Activated T-helper 9 cell treated with anti-CD3 and anti-CD28 coated beads, Interleukin-2, amount 50 U/mL, for 16 hours (primary cell): ENCODE results near the gene FRMD5.
A peak's percentile ranks its signal among the peaks of the same experiment; 100 is the strongest.

Source experiments
- DNase-seq: peaks from one replicate; pipeline ENCODE4 v3.0.0-alpha.2; 2020; ENCODE audit warnings: low read depth

FRMD5 gene

DNA sequence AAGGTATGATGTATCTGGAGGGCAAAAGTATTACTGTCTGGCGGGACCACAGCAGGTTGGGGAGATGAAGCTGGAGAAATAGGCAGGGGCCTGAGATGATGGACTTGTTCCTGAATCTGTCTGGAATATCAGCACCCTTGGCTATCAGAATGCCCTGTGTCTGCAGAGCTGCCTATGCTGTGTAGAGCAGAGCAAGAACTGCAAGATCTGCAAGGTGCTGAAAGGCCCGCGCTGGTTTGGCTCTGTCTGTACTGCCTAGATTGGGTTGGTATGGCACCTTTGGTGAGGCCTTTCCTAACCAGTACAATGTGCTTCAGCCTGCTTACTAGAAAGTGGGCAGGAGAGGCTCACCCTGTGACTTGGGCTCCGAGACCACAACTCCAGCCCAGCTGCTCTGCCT lies 271.5 kb downstream of the FRMD5 start:
- DNase-seq = no peak

DNA sequence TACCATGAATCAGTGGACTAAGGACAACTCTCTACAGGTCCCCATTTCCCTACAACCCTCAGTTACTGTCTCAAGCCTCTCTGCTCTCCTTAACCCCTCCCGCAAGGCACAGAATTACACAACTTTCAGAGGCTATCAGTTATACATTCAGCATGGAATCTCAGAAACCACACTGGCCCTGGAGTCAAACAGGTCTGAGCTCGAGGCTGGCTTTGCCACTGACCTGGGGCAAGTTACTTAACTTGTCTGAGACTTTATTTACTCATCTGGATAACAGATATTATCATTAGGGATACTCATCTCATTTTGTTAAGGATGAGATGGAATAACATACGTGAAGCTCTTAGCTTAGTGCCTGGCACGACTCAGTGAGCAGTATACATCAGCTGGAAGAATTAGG lies 273.1 kb downstream of the FRMD5 start:
- DNase-seq = no peak

DNA sequence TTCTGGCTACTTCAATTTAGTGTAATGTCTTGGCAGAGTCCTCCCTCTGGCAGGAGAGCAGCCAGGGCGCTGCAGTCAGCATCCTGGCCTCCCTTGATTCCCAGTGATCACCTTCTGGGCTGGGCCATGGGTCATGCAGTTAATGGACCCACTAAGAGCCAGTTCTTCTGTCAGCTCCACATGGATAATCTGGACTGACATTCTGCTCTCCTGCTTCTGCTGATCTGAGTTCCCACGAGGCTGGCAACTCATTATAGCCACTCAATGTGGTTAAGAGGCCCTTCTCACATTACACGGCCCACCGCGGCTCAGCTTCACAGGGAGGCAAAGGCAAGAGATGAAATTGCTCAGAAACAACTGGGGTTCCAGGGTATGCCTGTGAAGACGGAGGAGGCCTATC lies 274.3 kb downstream of the FRMD5 start:
- DNase-seq = no peak

DNA sequence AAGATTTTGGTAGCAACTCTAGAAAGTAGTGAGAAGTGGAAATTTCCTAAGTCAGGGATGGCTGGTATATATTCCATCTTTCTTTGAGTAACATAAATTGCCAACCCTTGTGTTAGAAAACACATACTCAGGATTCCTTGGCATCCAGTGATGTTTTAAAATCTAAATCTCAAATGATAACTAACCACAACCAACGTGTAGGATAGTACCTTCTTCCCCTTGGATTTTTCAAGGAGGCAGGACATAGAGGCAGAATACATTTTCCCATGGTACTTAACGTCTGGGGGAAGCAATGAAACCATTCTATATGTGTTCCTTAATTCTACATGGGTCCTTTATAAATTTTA lies 274.8 kb downstream of the FRMD5 start:
- DNase-seq = no peak

DNA sequence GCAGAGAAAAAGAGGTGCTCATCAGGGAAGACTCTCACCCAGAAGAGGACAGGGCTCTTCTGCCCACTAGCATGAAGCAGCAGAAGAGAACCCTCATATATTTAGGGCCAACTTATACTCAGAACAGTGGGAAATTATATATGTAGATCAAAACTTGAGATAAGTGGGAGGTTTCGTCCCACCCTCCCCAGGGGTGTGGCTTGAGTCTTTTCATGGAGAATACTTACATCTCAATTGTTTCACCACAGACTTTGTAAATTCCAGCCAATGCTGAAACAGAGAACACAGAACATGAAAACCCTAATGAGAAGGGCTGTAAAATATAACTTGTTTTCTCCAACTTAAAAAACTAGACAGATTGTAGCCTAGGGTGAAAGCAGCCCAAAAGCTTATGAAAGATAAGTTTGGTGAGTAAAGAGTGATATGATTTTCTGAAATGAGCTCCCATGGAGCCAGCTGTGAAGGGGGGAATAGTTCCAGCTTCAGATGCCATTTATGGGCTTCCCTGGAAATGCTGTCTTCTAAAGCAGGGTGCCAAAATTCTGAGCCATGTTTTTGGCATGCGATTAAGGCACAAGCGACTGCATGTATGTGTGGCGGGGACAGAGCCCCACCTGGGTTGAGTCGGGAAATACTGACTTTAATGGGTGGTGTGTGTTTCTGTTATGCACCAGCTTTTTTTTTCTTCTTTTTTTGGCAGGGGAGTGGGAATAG lies 275.4 kb downstream of the FRMD5 start:
- no peak for DNase-seq

DNA sequence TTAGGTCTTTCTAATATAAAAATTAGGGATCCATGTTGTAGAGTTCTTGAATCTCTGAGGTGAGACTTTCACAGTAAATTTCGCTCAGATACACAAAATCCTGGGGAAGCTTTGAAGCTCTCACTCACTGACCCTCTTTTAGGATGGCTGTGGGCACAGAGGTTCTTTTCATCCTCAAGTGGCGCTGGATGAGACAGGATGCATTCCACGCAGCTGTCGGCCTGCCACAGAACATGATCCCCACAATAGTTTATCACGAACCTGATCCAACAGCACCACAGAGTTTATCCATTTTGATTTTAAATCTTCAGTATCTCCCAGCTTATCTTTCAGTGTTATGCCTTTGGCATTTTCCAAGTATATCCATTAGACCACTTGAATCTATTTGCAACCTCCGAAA lies 276.4 kb downstream of the FRMD5 start:
- DNase-seq = no peak

DNA sequence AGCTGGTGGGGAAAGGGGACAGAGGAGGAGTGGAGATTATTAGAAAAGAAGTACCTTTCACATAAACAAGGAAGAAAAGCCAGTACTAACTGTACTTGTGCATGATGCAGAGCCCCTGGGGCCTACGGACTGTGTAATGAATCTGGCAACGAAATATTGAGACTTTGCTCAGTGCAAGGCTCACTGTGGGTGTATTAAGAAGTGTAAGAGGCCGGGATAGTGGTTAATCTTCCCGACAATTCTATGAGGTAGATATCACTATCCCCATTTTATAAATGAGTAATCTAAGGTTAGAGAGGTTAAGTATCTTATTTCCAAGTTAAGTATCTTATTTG lies 278.8 kb downstream of the FRMD5 start:
- no peak for DNase-seq

DNA sequence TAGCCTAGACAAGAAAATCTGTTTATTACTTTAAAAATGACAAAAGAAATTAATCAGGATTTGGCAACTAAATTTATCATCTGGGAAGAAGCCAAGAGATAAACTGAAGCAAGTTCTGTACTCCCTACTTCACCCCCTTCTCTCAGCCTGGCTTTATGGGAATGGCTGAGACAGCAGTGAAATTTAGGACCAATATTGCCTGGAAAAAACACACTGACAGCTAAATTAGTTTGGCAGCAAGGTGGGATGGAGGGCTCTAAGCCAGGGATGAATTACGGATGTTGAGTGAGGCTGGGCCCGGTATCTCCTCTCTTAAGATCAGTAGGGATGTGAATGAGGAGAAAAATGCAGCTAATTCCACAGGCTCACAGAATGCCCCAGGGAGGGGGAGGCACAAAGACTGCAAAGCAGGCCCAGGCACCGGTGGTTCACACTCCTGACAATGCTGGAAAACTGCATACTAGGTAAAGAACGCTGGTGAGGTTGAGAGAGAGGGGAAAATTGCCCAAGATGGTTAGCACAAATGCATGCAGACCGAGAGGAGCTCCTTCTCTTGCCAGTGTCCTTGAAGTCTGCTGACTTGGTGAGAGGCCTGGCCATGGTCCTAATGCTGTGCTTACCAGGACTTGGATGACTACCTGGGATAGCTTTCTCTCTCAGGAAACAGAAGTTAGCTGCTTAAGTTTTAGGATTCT lies 279.3 kb downstream of the FRMD5 start:
- DNase-seq = no peak

DNA sequence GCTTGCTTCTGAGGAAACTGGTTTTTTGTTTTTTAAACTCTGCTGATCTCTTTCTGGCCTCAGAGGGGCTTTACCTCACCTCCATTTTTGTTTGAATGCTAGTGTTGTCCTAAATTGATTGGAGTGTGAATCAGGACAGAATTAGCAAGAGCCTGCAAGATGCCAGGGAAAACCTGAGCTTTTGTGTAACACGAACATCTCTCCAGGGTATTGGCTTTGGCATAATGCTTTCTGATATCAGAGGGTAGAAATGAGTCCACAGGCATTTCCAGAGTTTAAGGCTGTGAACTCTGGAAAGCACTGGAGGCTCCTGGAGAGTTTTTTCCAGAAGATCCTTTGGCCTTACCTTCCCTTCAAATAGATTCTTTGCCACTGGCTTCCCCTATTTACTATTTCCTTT lies 281.1 kb downstream of the FRMD5 start:
- no peak for DNase-seq

DNA sequence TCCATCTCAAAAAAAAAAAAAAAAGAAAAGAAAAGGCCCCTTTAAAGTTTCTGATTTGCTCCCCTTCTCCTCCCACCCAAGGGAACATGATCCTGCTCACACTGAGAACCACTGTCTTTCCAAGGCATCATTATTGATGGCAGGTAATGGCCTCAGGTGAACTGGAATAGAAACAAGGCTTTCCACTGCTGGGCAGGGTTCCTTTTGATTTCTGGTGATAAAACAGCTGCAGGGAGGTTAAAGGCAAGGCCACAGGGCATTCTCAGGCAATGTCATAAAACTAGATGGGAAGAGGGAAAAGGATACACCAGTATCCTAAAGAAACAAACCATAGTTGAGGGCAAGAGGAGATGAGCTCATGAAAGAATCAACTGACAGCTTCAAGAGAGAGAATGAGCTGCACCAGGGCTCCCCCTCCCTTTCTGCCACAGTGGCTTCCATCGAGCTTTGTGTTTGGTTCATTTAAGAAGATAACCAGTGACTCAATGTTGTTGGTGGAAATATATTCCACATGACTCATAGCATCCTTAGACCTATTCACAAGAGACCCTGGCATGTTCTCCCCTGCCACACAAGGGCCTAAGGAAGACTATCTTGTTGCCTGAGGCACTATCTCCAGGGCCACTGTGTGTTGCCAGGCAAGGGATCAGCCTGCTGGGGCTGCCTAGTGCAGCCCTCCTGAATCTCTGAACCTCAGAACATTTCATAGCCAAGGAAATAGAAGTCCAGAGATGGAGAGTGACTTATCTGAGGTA lies 281.9 kb downstream of the FRMD5 start:
- DNase-seq = no peak

DNA sequence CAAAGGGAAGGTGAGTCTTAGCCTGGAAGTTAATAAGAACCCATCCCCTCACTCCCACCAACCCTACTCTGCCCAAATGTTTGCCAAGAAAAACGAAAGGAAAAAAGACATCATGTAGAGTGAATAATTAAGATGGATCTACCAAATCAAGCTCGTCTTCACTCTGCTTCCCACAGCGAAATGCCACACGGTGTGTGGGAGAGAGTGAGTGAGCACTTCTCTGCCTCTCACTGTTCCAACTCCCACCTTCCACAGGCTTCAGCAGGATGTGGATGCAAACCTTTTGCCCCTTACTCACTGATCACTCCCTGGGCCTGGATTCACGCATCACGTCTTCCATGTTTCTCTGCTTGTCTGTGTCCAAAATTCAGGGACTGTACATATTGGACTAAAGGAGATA lies 282.9 kb downstream of the FRMD5 start:
- no peak for DNase-seq

DNA sequence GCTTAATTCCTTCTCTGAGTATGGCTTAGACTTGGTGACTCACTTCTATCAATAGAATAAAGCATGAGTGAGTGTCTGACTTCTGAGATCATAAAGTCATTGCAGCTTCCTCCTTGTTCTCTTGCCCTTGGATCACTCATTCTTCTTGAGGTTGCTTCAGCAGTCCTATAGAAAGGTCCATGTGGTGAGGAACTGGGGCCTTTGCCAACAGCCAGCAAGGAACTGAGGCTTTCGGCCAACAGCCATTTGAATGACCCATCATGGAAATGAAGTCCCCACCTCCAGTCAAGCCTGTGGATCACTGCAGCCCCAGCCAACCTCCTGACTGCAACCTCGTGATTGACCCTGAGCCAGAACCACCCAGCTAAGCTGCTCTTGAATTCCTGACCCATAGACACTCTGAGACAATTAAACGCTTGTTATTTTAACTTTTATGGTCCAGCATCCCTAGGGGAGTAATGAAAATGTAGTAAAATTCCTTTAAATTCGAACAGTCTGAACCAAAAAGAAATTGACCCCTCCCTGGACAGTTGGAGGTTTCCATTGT lies 283.8 kb downstream of the FRMD5 start:
- DNase-seq = no peak

DNA sequence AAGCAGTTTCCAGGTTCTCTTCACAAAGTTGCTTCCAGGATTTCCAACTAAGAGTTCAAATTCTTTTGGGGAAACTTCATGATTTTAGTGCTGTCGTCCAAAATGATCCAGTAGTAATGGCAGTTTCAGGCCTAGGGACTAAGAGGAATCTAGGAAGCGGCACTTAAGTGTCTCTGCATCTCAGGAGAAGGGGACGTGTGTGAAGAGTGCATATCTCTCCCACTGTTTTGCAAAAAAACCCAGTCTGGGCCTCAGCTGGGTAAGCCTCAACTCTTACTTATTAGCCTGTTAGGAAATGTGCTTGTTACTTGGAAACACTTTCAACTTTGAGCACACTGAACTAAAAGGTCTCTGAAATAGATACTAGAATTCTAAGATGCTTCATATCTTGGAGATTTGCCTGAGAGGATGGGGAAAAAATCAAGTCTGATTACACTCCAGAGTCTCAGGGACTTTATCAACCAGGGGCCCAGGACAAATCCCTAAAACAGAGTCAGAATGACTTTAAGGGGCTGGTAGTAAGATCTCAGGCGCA lies 286.5 kb downstream of the FRMD5 start:
- DNase-seq = no peak

DNA sequence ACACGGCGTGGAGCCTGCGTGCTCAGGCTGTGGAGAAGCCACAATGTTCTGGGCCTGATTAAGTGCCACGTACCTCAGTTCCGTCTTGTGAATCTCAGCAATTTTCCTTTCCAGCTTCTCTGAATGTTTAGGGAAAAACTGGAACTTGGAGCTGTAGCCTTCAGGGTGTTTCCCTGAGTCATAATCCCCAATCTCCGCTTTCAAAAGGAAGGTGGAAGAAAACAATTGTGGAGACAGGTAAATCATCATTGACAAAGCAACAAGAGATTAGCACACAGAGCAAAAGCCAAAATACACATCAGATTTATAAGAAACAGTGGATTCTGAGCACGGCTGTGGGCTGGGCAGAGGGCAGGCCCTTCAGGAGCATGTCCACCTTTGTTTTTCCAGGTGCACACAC lies 289.3 kb downstream of the FRMD5 start:
- no peak for DNase-seq

DNA sequence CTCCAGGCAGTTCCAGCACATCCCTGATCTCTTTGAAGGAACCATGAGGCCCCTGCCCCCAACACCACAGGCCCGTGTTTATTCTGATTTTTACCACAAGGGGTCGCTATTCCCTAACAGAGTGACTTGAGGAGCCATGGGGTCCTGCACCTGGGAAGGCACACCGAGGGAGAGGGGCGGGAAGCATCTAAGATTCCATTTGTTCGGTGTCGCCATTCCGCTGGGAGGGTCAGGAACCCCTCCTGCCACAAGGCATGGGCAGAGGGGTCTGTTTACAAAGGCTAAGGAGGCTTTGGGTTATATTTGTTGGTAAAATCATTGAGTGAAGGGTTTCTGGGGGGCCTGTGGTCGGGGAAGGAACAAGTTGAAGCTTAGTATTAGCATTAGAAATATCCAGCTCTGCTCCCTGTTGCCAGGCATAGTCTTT lies 291.2 kb downstream of the FRMD5 start:
- DNase-seq = peak; percentile 15

DNA sequence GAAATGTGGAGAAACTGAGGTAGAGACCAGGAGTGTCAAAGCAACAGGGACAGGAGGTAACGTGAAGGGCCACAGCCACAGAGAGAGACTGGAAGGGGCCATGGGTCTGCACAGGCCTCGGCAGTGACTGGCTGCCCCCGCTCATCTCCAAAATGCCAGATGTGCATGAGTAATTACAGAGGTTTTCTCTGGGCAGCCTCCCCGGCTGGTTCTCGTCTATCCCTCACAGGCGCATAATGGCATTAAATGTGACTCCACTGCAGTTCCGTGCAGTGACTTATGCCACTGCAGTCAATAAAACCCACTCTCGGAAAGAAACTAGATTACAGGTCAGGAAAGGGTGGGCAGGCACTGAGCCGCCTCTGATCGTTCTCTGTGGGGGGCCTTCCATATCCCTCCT lies 293.6 kb downstream of the FRMD5 start:
- no peak for DNase-seq

DNA sequence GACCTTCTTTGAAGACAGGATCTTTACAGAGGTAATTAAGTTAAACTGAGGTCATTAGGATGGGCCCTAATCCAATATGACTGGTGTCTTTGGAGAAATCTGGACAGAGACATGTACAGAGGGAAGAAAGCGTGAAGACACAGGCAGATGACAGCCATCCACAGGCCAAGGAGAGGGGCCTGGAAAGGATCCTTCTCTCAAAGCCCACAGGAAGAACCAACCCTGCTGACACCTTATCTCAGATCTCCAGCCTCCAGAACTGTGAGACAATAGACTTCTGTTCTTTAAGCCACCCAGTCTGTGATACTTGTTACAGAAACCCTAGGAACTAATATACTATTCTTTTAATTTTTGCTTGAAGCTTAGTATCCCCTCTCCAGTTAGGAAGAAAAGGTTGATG lies 294.1 kb downstream of the FRMD5 start:
- no peak for DNase-seq

DNA sequence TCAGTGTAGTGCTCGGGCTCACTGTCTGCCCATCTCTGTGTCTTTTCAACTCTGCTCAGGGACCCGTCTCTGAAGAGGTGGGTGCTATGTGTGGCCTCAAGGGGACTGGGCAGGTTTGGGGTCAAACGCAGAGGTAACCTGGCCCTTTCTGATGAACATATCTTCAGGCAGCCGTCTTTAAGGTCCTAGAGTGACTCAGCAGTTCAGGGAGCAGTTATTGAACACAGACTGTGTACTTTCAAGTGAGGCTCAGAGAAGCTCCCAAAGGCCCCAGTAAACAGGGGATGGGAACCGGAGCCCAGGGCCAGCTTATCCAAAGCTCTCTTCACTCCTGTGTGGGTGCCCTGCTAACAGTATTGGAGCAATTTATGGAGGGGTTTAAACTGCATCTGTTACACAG lies 295.1 kb downstream of the FRMD5 start:
- DNase-seq = no peak

DNA sequence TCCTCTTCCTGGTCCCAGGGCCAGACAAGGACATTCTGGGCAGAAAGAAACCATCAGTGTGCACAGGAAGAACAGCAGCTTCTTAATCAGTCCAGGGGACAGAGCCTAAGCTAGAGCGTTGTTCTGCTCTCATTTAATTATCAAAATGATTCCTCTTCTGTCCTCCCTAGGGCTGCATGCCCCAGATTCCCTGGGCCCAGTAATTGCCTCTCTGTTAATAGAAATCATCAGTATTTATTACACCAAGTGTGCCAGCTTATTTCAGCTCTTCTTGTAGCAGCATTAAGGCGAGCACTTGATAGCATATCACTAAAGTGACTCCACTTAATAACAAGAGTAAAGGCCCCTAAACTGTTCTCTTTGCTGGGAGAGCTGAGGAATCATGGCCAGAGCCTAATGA lies 296.2 kb downstream of the FRMD5 start:
- DNase-seq = no peak

DNA sequence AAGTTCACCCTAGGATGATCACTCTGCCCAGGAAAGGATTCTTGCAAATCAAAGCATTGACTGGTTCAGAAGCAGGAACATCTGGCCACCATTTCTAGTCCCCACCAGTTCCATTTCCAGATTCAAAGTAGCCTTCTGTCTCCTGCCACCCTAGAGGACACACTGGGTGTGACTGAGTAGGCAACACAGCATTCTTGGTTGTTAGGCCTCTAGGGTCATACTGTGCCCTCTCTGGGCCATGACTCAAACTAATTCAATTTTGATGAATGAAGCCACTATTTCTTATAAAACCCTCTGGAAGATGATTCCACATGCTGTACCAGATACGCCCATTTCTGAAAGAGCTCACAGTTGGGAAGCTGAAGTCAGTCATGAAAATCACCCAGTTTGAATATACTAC lies 298.5 kb downstream of the FRMD5 start:
- no peak for DNase-seq

DNA sequence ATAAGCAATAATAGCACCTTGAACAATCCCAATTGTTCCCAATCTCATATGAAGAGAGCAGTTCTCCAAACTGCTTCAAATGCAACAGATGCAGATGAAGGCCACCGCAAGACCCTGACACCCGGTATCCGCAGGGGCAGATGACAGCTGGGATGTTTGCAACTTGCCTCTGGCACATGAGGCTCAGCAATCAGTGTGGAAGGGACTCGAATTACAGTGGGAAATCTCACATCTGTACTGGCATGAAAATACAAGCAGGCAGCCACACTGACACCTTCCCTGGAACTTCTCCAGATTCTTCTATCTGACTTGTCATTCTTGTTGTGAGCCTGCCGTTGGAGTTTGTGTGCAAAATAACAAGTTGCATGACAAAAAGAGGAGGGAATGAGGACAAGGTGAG lies 299.5 kb downstream of the FRMD5 start:
- no peak for DNase-seq

DNA sequence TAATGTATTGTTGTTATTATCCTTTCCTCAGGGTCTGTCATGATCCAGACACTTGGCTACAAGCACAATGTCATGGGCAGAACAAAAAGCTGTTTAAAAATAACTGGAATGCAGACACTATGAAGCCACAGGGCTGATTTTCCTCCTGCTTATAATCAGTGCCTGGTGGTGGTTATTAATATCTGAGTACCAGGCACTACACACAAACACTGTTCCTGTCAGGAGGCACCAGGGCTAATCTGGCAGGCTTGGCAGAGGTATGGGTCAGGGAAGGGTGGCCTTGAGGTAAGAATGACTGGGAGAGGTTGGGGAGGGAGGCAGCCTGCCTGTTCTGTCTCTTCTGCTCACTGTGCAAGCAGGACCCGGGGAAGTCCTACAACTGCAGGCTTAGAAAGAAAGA lies 301.1 kb downstream of the FRMD5 start:
- no peak for DNase-seq

DNA sequence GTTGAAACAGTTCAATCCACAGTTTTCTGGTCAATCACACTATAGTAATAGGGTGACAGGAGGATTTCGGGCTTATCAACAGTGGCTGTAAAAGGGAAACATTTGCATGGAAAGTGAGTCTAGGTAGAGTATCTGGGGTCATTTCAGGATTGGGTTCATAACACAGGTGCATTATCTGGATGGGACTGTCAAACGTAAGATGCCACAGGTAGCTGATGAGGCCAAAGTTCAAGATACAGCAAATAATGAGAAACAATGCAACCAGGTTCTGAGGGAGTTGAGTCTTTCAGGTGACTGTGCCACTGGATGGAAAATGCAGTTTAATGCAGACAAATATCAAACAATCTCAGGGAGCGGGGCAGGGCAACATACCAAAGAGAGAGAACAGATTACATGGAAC lies 306.0 kb downstream of the FRMD5 start:
- no peak for DNase-seq
